Measurements from ENCODE around the gene PRKAB2. TPM values are rescaled to one million over a fixed set of nuclear protein-coding genes. Genes with fewer than 3 reads are reported as not detected.
"Not testable (repeated sequence)": the region's sequence is repeated elsewhere in the genome, so short reads cannot be mapped to it uniquely, and the experiment has no call there.

The PRKAB2 gene
- total and polyA plus RNA-seq, 4 donors, result 13.6 to 24.8 (median 14.3) TPM

GRCh38 chr1:147115079-147115478 lies 57.2 kb downstream of the PRKAB2 start:
- DNase-seq (ENCODE audit: low spot score), result not testable (repeated sequence)

DNA sequence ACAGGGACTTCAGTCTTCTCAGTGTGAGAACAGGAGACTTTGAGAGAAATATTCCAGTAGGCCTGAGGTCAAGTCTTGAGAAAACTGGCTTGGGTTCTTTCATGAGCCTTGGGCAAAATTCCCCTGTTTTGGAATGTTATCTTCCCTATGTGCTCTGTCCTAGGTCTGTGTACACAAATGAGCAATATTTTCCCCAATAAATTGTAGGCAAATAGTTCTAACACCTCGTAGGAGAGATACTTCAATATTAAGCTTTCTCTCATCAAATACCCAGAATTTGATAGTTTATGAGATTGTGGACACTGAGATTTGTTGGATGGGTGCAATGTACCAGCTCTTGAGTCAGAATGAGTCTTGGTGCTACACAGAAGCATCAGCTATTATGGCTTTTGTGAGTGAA lies 57.9 kb downstream of the PRKAB2 start:
- not testable (repeated sequence) for H3K27me3 ChIP-seq (ENCODE audit: control insufficient read depth in 4 of 4, insufficient read depth in 4 of 4, low read length in 3 of 4); H3K9me3 ChIP-seq (ENCODE audit: control insufficient read depth in 4 of 4, low read length in 3 of 4); DNase-seq (ENCODE audit: low spot score); H3K27ac ChIP-seq (ENCODE audit: low read depth in 1 of 2, low read length in 2 of 2); H3K36me3 ChIP-seq (ENCODE audit: control insufficient read depth in 4 of 4, insufficient read depth in 3 of 4, low read depth in 1 of 4, low read length in 3 of 4); H3K4me3 ChIP-seq (ENCODE audit: low read depth in 1 of 3, low read length in 3 of 3); H3K9ac ChIP-seq (ENCODE audit: low read depth in 1 of 2, low read length in 2 of 2)
- 45% methylated on average over 1 of the region's 1 CpG for WGBS
- peaks cover 0 to 59% (median 32%) of the 10 kb centered on the region in 4 donors for H3K4me1 ChIP-seq (ENCODE audit: control insufficient read depth in 4 of 4, insufficient read depth in 4 of 4, low read length in 3 of 4)

More at GRCh38 chr1:147115079-147115478, 57.2 kb downstream of the PRKAB2 start:
- H3K4me1 ChIP-seq (ENCODE audit: control insufficient read depth in 4 of 4, insufficient read depth in 4 of 4, low read length in 3 of 4), result peaks cover 0 to 53% (median 28%) of the 10 kb centered on the region in 4 donors
- 93% methylated on average over 4 of the region's 4 CpGs for WGBS
- H3K9ac ChIP-seq (ENCODE audit: low read depth in 1 of 2, low read length in 2 of 2); H3K27ac ChIP-seq (ENCODE audit: low read depth in 1 of 2, low read length in 2 of 2); H3K9me3 ChIP-seq (ENCODE audit: control insufficient read depth in 4 of 4, low read length in 3 of 4); H3K27me3 ChIP-seq (ENCODE audit: control insufficient read depth in 4 of 4, insufficient read depth in 4 of 4, low read length in 3 of 4); H3K36me3 ChIP-seq (ENCODE audit: control insufficient read depth in 4 of 4, insufficient read depth in 3 of 4, low read depth in 1 of 4, low read length in 3 of 4); H3K4me3 ChIP-seq (ENCODE audit: low read depth in 1 of 3, low read length in 3 of 3): not testable (repeated sequence)
- TF ChIP-seq RXRA (IDR thresholded peaks at IDR 0.05), result peak in 1 of 2 donors; percentile 66

DNA sequence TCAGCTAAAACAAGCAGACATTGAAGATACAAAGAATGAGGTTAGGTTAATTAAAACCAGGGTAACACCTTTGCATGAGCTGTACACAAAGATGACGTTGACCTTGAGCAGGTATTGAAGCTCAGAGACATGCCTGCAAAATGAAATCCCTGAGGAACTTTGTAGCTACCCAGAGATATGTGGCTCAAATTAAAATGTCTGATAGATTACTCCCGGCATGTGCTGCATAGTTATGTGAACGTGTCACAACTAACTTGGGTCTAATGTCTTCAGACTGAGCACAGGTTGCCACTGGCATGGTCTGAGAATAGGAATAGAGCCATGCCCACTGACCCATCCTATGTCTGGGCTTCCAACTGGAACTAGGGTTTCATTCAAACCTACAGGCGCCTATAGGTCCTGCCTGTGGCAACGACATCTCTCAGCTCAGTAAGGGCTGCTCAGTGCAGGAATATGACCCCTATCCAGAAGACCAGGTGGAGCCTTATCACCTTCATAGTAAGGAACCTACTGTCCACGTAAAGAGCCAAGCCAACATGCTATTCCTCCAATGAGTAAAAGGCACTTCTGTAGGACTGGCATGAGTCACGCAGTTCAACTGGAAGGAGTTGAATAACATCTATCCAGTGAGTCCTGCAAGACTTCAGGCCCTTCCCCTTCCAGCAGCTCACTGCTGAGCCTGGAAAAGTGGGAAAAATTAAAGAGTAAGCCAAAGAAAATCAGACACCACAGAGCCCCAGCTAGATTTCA lies 60.7 kb downstream of the PRKAB2 start:
- 63% methylated on average over 7 of the region's 7 CpGs for WGBS
- DNase-seq (ENCODE audit: low spot score), result no peak
- H3K9me3 ChIP-seq (ENCODE audit: control insufficient read depth in 4 of 4, low read length in 3 of 4), result no peaks in the 10 kb centered on the region
- H3K27ac ChIP-seq (ENCODE audit: low read depth in 1 of 2, low read length in 2 of 2), result peak overlapping the region; percentile 55 to 65
- no peak overlapping the region for H3K9ac ChIP-seq (ENCODE audit: low read depth in 1 of 2, low read length in 2 of 2)
- no peaks in the 10 kb centered on the region for H3K27me3 ChIP-seq (ENCODE audit: control insufficient read depth in 4 of 4, insufficient read depth in 4 of 4, low read length in 3 of 4)
- TF ChIP-seq ZBTB33 (IDR thresholded peaks at IDR 0.05), result no peak
- no peak for TF ChIP-seq RAD21 (IDR thresholded peaks at IDR 0.05)
- no peak for TF ChIP-seq HNF4A (conservative IDR thresholded peaks at IDR 0.05)
- no peak for TF ChIP-seq SP1 (IDR thresholded peaks at IDR 0.05)
- H3K4me1 ChIP-seq (ENCODE audit: control insufficient read depth in 4 of 4, insufficient read depth in 4 of 4, low read length in 3 of 4), result peaks cover 6 to 77% (median 43%) of the 10 kb centered on the region in 4 donors
- H3K36me3 ChIP-seq (ENCODE audit: control insufficient read depth in 4 of 4, insufficient read depth in 3 of 4, low read depth in 1 of 4, low read length in 3 of 4), result peaks cover 0 to 7% (median 0%) of the 10 kb centered on the region in 4 donors
- H3K4me3 ChIP-seq (ENCODE audit: low read depth in 1 of 3, low read length in 3 of 3), result no peak overlapping the region

DNA sequence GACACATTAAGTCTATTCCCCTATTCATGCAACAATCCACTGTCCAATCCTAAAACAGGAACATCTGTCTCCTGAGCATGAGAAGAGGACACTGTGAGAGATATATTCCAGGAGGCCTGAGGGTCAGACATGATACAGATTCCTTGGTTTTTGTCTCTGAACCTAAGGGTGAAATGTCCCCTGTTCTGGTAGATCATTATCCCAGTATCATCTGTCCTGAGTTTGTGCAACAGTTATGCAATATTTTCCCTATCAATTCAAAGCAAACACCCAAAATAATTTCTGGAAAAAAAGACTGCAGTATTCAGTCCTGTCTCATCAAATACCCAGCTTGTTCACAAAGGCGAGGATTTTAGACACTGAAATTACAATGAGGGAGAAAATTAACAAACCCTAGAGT lies 61.4 kb downstream of the PRKAB2 start:
- Histone ChIP-seq H3K9ac (ENCODE audit: low read depth in 1 of 2, low read length in 2 of 2) (peak overlapping the region in 1 of 2 donors; percentile 63), H3K27me3 (ENCODE audit: control insufficient read depth in 4 of 4, insufficient read depth in 4 of 4, low read length in 3 of 4) (no peaks in the 10 kb centered on the region), H3K27ac (ENCODE audit: low read depth in 1 of 2, low read length in 2 of 2) (peak overlapping the region; percentile 55 to 65), H3K36me3 (ENCODE audit: control insufficient read depth in 4 of 4, insufficient read depth in 3 of 4, low read depth in 1 of 4, low read length in 3 of 4) (peaks cover 0 to 8% (median under 1%) of the 10 kb centered on the region in 4 donors), H3K9me3 (ENCODE audit: control insufficient read depth in 4 of 4, low read length in 3 of 4) (no peaks in the 10 kb centered on the region), H3K4me1 (ENCODE audit: control insufficient read depth in 4 of 4, insufficient read depth in 4 of 4, low read length in 3 of 4) (peaks cover 6 to 75% (median 43%) of the 10 kb centered on the region in 4 donors), H3K4me3 (ENCODE audit: low read depth in 1 of 3, low read length in 3 of 3) (peak overlapping the region; percentile 26 to 64 (median 54))
- WGBS, result 39% methylated on average over 1 of the region's 1 CpG
- no peak for DNase-seq (ENCODE audit: low spot score)
- TF ChIP-seq, protein P1, sequence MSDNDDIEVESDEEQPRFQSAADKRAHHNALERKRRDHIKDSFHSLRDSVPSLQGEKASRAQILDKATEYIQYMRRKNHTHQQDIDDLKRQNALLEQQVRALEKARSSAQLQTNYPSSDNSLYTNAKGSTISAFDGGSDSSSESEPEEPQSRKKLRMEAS (IDR thresholded peaks at IDR 0.05), result peak; percentile 63
- TF ChIP-seq NR2F2 (IDR thresholded peaks at IDR 0.05), result peak; percentile 39
- TF ChIP-seq FOXA2 (IDR thresholded peaks at IDR 0.05), result peak; percentile 43
- peak; percentile 30 to 54 for TF ChIP-seq EGR1 (IDR thresholded peaks at IDR 0.05; ENCODE audit: low read depth in 2 of 2)
- peak; percentile 74 for TF ChIP-seq REST (IDR thresholded peaks at IDR 0.05)
- peak; percentile 81 for TF ChIP-seq YY1 (IDR thresholded peaks at IDR 0.05)
- peak; percentile 67 for TF ChIP-seq ZBTB33 (IDR thresholded peaks at IDR 0.05)
- TF ChIP-seq RAD21 (IDR thresholded peaks at IDR 0.05), result peak; percentile 18 to 46
- TF ChIP-seq FOXA1 (IDR thresholded peaks at IDR 0.05), result peak; percentile 42
- no peak for TF ChIP-seq GABPA (IDR thresholded peaks at IDR 0.05 in 1 of 2, conservative IDR thresholded peaks at IDR 0.05 in 1 of 2)
- TF ChIP-seq TAF1 (conservative IDR thresholded peaks at IDR 0.05), result peak; percentile 74
- peak; percentile 37 to 79 for TF ChIP-seq JUND (IDR thresholded peaks at IDR 0.05)
- TF ChIP-seq HNF4G (IDR thresholded peaks at IDR 0.05), result no peak
